Loucy (cell line): Measurements from ENCODE around the gene RSF1.

Experiments used
- H2AFZ ChIP-seq: fragments of 200-600 bp; sonication (generic); 2 replicates; pipeline ENCODE4 v1.6.0; 2016; ENCODE audit warnings: antibody characterized with exemption, mild to moderate bottlenecking, low read length, moderate library complexity
- H3F3A ChIP-seq: fragments of 200-600 bp; 2 replicates; pipeline ENCODE4 v1.6.0; 2016; ENCODE audit warnings: antibody characterized with exemption, low read depth, mild to moderate bottlenecking
- H3K27me3 ChIP-seq: fragments of 200-600 bp; sonication (generic); 2 replicates; pipeline ENCODE4 v1.6.1; 2014; ENCODE audit warnings: low read length, mild to moderate bottlenecking; ENCODE audit not compliant: insufficient read depth, poor library complexity, severe bottlenecking
- H3K36me3 ChIP-seq: fragments of 200-600 bp; sonication (generic); 2 replicates; pipeline ENCODE4 v1.6.1; 2016; ENCODE audit warnings: low read length; ENCODE audit not compliant: insufficient read depth
- H3K4me1 ChIP-seq: fragments of 200-600 bp; sonication (generic); 2 replicates; pipeline ENCODE4 v1.5.1; 2014; ENCODE audit warnings: low read length, mild to moderate bottlenecking; ENCODE audit not compliant: insufficient read depth, poor library complexity, severe bottlenecking
- H3K4me2 ChIP-seq: fragments of 200-600 bp; sonication (generic); 2 replicates; pipeline ENCODE4 v1.6.0; 2014; ENCODE audit warnings: antibody characterized with exemption, low read length, low read depth, mild to moderate bottlenecking; ENCODE audit not compliant: poor library complexity, severe bottlenecking
- H3K4me3 ChIP-seq: fragments of 200-600 bp; sonication (generic); 2 replicates; pipeline ENCODE4 v1.5.1; 2014; ENCODE audit warnings: low read length, mild to moderate bottlenecking, mixed read lengths; ENCODE audit not compliant: poor library complexity, severe bottlenecking
- H3K79me2 ChIP-seq: fragments of 200-600 bp; sonication (generic); 2 replicates; pipeline ENCODE4 v1.6.1; 2014; ENCODE audit warnings: low read length; ENCODE audit not compliant: insufficient read depth
- H3K9ac ChIP-seq: fragments of 200-600 bp; sonication (generic); 2 replicates; pipeline ENCODE4 v1.6.0; 2014; ENCODE audit warnings: mild to moderate bottlenecking, low read depth, low read length, moderate library complexity; ENCODE audit not compliant: poor library complexity, severe bottlenecking
- H3K9me2 ChIP-seq: fragments of 200-600 bp; sonication (generic); replicated peaks from 2 replicates; pipeline ENCODE4 v1.6.1; 2016; ENCODE audit warnings: low read depth, low read length, mixed read lengths
- H3K9me3 ChIP-seq: fragments of 200-600 bp; sonication (generic); 2 replicates; pipeline ENCODE4 v1.6.1; 2014; ENCODE audit warnings: mild to moderate bottlenecking, antibody characterized with exemption, low read length, low read depth; ENCODE audit not compliant: insufficient read depth
- H4K20me1 ChIP-seq: fragments of 200-600 bp; sonication (generic); 2 replicates; pipeline ENCODE4 v1.6.0; 2014; ENCODE audit warnings: antibody characterized with exemption, low read length, mild to moderate bottlenecking; ENCODE audit not compliant: insufficient read depth, poor library complexity, severe bottlenecking
- CTCF ChIP-seq: fragments of 200-600 bp; sonication (generic); conservative IDR thresholded peaks from 2 replicates; pipeline ENCODE4 v1.5.1; 2014; ENCODE audit warnings: mild to moderate bottlenecking, antibody characterized with exemption, low read length
- EZH2phosphoT487 ChIP-seq: fragments of 200-600 bp; IDR thresholded peaks from 2 replicates; pipeline ENCODE4 v1.6.1; 2018; ENCODE audit warnings: antibody characterized with exemption, mild to moderate bottlenecking, moderate library complexity, borderline replicate concordance

Gene RSF1

GRCh38 chr11:77695417-77695816, 125.1 kb downstream of the RSF1 start:
- Histone ChIP-seq H3K27me3 (no peaks in the 10 kb centered on the region), H3K9ac (no peak overlapping the region), H4K20me1 (no peaks in the 10 kb centered on the region), H3K79me2 (no peaks in the 10 kb centered on the region), H3K4me1 (no peaks in the 10 kb centered on the region), H2AFZ (no peak overlapping the region), H3K36me3 (peaks cover 64% of the 10 kb centered on the region), H3K9me2 (no peaks in the 10 kb centered on the region), H3K4me3 (no peak overlapping the region), H3F3A (no peaks in the 10 kb centered on the region), H3K4me2 (no peak overlapping the region), H3K9me3 (no peaks in the 10 kb centered on the region)
- TF ChIP-seq EZH2phosphoT487 (no peak), CTCF (no peak)

GRCh38 chr11:77690649-77691048, 129.9 kb downstream of the RSF1 start:
- no peaks in the 10 kb centered on the region for H3K4me1 ChIP-seq
- no peaks in the 10 kb centered on the region for H3F3A ChIP-seq
- no peaks in the 10 kb centered on the region for H4K20me1 ChIP-seq
- H3K9me3 ChIP-seq, result no peaks in the 10 kb centered on the region
- H3K79me2 ChIP-seq, result no peaks in the 10 kb centered on the region
- H3K27me3 ChIP-seq, result no peaks in the 10 kb centered on the region
- no peak overlapping the region for H3K9ac ChIP-seq
- no peak overlapping the region for H2AFZ ChIP-seq
- TF ChIP-seq EZH2phosphoT487 (no peak), CTCF (no peak)
- H3K4me3 ChIP-seq, result no peak overlapping the region
- H3K36me3 ChIP-seq, result peaks cover 67% of the 10 kb centered on the region; the same call in 1 of the 2 replicates
- no peaks in the 10 kb centered on the region for H3K9me2 ChIP-seq
- H3K4me2 ChIP-seq, result no peak overlapping the region

- Histone ChIP-seq H3K4me3 (no peak overlapping the region), H3K9me2 (no peaks in the 10 kb centered on the region), H3K9me3 (no peaks in the 10 kb centered on the region), H4K20me1 (no peaks in the 10 kb centered on the region), H3K4me2 (no peak overlapping the region), H3K4me1 (no peaks in the 10 kb centered on the region), H3K36me3 (peaks cover 73% of the 10 kb centered on the region; the same call in 1 of the 2 replicates), H2AFZ (no peak overlapping the region), H3K9ac (no peak overlapping the region), H3K79me2 (no peaks in the 10 kb centered on the region), H3F3A (no peaks in the 10 kb centered on the region), H3K27me3 (no peaks in the 10 kb centered on the region)
- TF ChIP-seq CTCF, result no peak
- no peak for TF ChIP-seq EZH2phosphoT487
Observed at GRCh38 chr11:77687088-77687487, 133.4 kb downstream of the RSF1 start.
